Gastrocnemius medialis (tissue), 4 donors: Measurements from ENCODE around the gene VASN. TPM values are rescaled to one million over a fixed set of nuclear protein-coding genes. Genes with fewer than 3 reads are reported as not detected.

ENCODE experiments used
- ATAC-seq, 2 donors: fragments of 150-250 bp; one replicate each; pipeline ENCODE4 v1.9.1; 2016
- DNase-seq, 2 donors: peaks; one replicate each; pipeline ENCODE4 v3.0.0-alpha.2; 2019
- H3K27ac ChIP-seq, 4 donors: fragments of 200-600 bp; sonication (generic); 1 replicate in 1 of 4; 2 replicates in 3 of 4; pipeline ENCODE4 v1.5.1; 2016 to 2018; ENCODE audit warnings: mild to moderate bottlenecking in 2 of 4, moderate library complexity in 1 of 4
- H3K27me3 ChIP-seq, 3 donors: fragments of 200-600 bp; sonication (generic) in 2 of 3; 1 replicate in 1 of 3; 2 replicates in 2 of 3; pipeline versions ENCODE4 v1.5.1 to v1.6.0; 2016 to 2019; ENCODE audit warnings: mild to moderate bottlenecking in 1 of 3, moderate library complexity in 1 of 3
- H3K36me3 ChIP-seq, 2 donors: fragments of 200-600 bp; sonication (generic) in 1 of 2; one replicate each; pipeline ENCODE4 v1.5.1; 2017 to 2018
- H3K4me1 ChIP-seq, 2 donors: fragments of 200-600 bp; sonication (generic) in 1 of 2; one replicate each; pipeline ENCODE4 v1.5.1; 2016 to 2017; ENCODE audit warnings: mild to moderate bottlenecking in 2 of 2
- H3K4me3 ChIP-seq, 4 donors: fragments of 200-600 bp; sonication (generic) in 3 of 4; 1 replicate in 1 of 4; 2 replicates in 3 of 4; pipeline ENCODE4 v1.5.1; 2016 to 2019; ENCODE audit warnings: mild to moderate bottlenecking in 2 of 4
- H3K9me3 ChIP-seq, 3 donors: fragments of 200-600 bp; sonication (generic) in 2 of 3; 1 replicate in 1 of 3; 2 replicates in 2 of 3; pipeline ENCODE4 v1.5.1; 2016 to 2019
- POLR2A ChIP-seq, 2 donors: fragments of 450-650 bp; IDR thresholded peaks; one replicate each; pipeline ENCODE4 v1.6.1; 2017; ENCODE audit warnings: antibody characterized with exemption in 2 of 2, mild to moderate bottlenecking in 2 of 2, moderate library complexity in 2 of 2
- in situ Hi-C, 4 donors: fragments of 200-750 bp; cut with MboI; loops; one replicate each; pipeline versions ENCODE4 v1.15.0 to v1.8.0; 2017; ENCODE audit warnings: low sequenced_read_pairs in 4 of 4
- intact Hi-C: fragments of 100-400 bp; cut with DNase I; formaldehyde crosslinking; loops from one replicate; pipeline ENCODE4 v1.15.1; 2023; ENCODE audit warnings: low total_unique reads
- total RNA-seq, 4 donors: library from RNA; depleted of rRNA; stranded (reverse); fragments of >200 nt; gene quantifications; one replicate each; pipeline versions ENCODE4 v1.1.0 to v1.2.3, GENCODE V29; 2016
- TF ChIP-seq, protein P1 (sequence below), 5 experiments: fragments of 450-650 bp in 3 of 5; fragments of 200-600 bp in 2 of 5; sonication (generic) in 2 of 5; IDR thresholded peaks in 4 of 5; conservative IDR thresholded peaks in 1 of 5; 1 replicate in 4 of 5; 2 replicates in 1 of 5; pipeline ENCODE4 v1.5.1; 2016 to 2019; ENCODE audit warnings: antibody characterized with exemption in 5 of 5, mild to moderate bottlenecking in 3 of 5, moderate library complexity in 3 of 5

VASN gene
- total RNA-seq, 4 donors from 2014 or later = 2.4 to 12.8 (median 3.7) TPM

GRCh38 chr16:4328782-4329775 lies 42.6 kb upstream of the VASN start:
- Histone ChIP-seq H3K27me3 (no peaks in the 10 kb centered on the region), H3K4me1 (peaks cover 28 to 29% of the 10 kb centered on the region in 2 donors), H3K9me3 (no peaks in the 10 kb centered on the region), H3K4me3 (peak overlapping the region in 3 of 4 donors; percentile 55 to 59 (median 56)), H3K27ac (peak overlapping the region; percentile 68 to 74 (median 72)), H3K36me3 (no peaks in the 10 kb centered on the region)
- in situ Hi-C loops = loop anchor here in 1 of 4 donors (25.0 kb wide), 1 partner anchor 142 kb away; no protein-coding TSS in a partner anchor
- TF ChIP-seq POLR2A (IDR thresholded peaks at IDR 0.05) = no peak
- TF ChIP-seq, protein P1, sequence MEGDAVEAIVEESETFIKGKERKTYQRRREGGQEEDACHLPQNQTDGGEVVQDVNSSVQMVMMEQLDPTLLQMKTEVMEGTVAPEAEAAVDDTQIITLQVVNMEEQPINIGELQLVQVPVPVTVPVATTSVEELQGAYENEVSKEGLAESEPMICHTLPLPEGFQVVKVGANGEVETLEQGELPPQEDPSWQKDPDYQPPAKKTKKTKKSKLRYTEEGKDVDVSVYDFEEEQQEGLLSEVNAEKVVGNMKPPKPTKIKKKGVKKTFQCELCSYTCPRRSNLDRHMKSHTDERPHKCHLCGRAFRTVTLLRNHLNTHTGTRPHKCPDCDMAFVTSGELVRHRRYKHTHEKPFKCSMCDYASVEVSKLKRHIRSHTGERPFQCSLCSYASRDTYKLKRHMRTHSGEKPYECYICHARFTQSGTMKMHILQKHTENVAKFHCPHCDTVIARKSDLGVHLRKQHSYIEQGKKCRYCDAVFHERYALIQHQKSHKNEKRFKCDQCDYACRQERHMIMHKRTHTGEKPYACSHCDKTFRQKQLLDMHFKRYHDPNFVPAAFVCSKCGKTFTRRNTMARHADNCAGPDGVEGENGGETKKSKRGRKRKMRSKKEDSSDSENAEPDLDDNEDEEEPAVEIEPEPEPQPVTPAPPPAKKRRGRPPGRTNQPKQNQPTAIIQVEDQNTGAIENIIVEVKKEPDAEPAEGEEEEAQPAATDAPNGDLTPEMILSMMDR (IDR thresholded peaks at IDR 0.05 in 4 of 5, conservative IDR thresholded peaks at IDR 0.05 in 1 of 5) = no peak
- ATAC-seq = peak; percentile 9 to 10
- DNase-seq = no peak
- intact Hi-C loops = loop anchor here (5.0 kb wide), 1 partner anchor 57 kb away; the partner anchor contains the start of gene TFAP4

- H3K27me3 ChIP-seq = no peaks in the 10 kb centered on the region
- in situ Hi-C loops (loop anchor here (5.0 to 25.0 kb wide), 3 partner anchors 38 to 143 kb away; no protein-coding TSS in a partner anchor), intact Hi-C loops (loop anchor here (1.0 to 10.0 kb wide), 2 partner anchors 42 to 126 kb away; no protein-coding TSS in a partner anchor)
- DNase-seq (peak; percentile 59 to 72), ATAC-seq (peak; percentile 64 to 82)
- TF ChIP-seq, protein P1 (IDR thresholded peaks at IDR 0.05 in 4 of 5, conservative IDR thresholded peaks at IDR 0.05 in 1 of 5) = peak; percentile 95 to 99 (median 98)
- TF ChIP-seq POLR2A (IDR thresholded peaks at IDR 0.05) = no peak
- H3K27ac ChIP-seq = no peak overlapping the region
- no peak overlapping the region for H3K4me3 ChIP-seq
- peaks cover 20 to 29% of the 10 kb centered on the region in 2 donors for H3K4me1 ChIP-seq
- no peaks in the 10 kb centered on the region for H3K9me3 ChIP-seq
- no peaks in the 10 kb centered on the region for H3K36me3 ChIP-seq
These were observed 41.3 kb upstream of the VASN start for GRCh38 chr16:4330277-4330874.

DNA sequence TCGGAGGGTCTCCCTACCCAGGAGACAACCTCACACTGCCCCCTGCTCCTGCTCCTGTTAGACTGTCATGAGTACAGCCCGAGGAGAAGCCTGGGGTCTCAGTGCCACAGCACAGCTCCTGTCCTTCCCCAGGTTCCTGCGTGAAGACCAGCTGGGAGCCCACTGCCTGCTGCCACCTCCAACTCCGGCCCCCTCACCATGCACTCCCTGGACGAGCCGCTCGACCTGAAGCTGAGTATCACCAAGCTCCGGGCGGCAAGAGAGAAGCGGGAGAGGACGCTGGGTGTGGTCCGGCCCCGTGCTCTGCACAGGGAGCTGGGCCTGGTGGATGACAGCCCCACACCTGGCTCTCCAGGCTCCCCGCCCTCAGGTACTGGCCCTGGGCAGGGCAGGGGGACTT lies 39.6 kb upstream of the VASN start:
- DNase-seq (no peak), ATAC-seq (no peak)
- intact Hi-C loops (loop anchor here (10.0 kb wide), 1 partner anchor 127 kb away; no protein-coding TSS in a partner anchor), in situ Hi-C loops (loop anchor here (5.0 to 25.0 kb wide), 3 partner anchors 40 to 145 kb away; no protein-coding TSS in a partner anchor)
- peaks cover 20 to 26% of the 10 kb centered on the region in 2 donors for H3K4me1 ChIP-seq
- H3K27ac ChIP-seq = no peak overlapping the region
- H3K4me3 ChIP-seq = no peak overlapping the region
- H3K9me3 ChIP-seq = no peaks in the 10 kb centered on the region
- no peaks in the 10 kb centered on the region for H3K36me3 ChIP-seq
- H3K27me3 ChIP-seq = no peaks in the 10 kb centered on the region
- no peak for TF ChIP-seq POLR2A (IDR thresholded peaks at IDR 0.05)
- TF ChIP-seq, protein P1 (IDR thresholded peaks at IDR 0.05 in 4 of 5, conservative IDR thresholded peaks at IDR 0.05 in 1 of 5) = no peak

GRCh38 chr16:4332623-4333307 lies 38.9 kb upstream of the VASN start:
- Histone ChIP-seq H3K4me3 (no peak overlapping the region), H3K27ac (no peak overlapping the region), H3K9me3 (no peaks in the 10 kb centered on the region), H3K27me3 (no peaks in the 10 kb centered on the region), H3K4me1 (peaks cover 20 to 22% of the 10 kb centered on the region in 2 donors), H3K36me3 (no peaks in the 10 kb centered on the region)
- intact Hi-C loops (loop anchor here (10.0 kb wide), 1 partner anchor 128 kb away; no protein-coding TSS in a partner anchor), in situ Hi-C loops (loop anchor here (5.0 to 25.0 kb wide), 3 partner anchors 40 to 145 kb away; no protein-coding TSS in a partner anchor)
- ATAC-seq (no peak), DNase-seq (no peak)
- TF ChIP-seq, protein P1 (IDR thresholded peaks at IDR 0.05 in 4 of 5, conservative IDR thresholded peaks at IDR 0.05 in 1 of 5) = no peak
- no peak for TF ChIP-seq POLR2A (IDR thresholded peaks at IDR 0.05)
